Mesenchymal stem cell (in vitro differentiated cells and primary cell): ENCODE measurements around the gene UBL7.

Source experiments
- DNase-seq: peaks from one replicate; pipeline ENCODE4 v3.0.0-alpha.2; 2013
- H2AFZ ChIP-seq: one replicate; pipeline ENCODE4 v1.6.1; 2013; ENCODE audit warnings: low read depth, mild to moderate bottlenecking, control low read depth, inconsistent platforms, low read length, moderate library complexity
- H2AK5ac ChIP-seq: 2 replicates; pipeline ENCODE4 v1.6.1; 2013; ENCODE audit warnings: low read length, moderate library complexity, mild to moderate bottlenecking, inconsistent platforms; ENCODE audit not compliant: severe bottlenecking
- H2BK120ac ChIP-seq: one replicate; pipeline ENCODE4 v1.6.1; 2013; ENCODE audit warnings: low read depth, mild to moderate bottlenecking, inconsistent platforms, low read length, moderate library complexity
- H2BK12ac ChIP-seq, 2 experiments: one replicate each; pipeline ENCODE4 v1.6.1; 2013; ENCODE audit warnings: inconsistent platforms in 2 of 2, low read length in 2 of 2, mild to moderate bottlenecking in 2 of 2, moderate library complexity in 2 of 2, control low read depth in 1 of 2
- H2BK15ac ChIP-seq: one replicate; pipeline ENCODE4 v1.6.1; 2013; ENCODE audit warnings: mild to moderate bottlenecking, low read depth, inconsistent platforms; ENCODE audit not compliant: poor library complexity, severe bottlenecking
- H2BK5ac ChIP-seq: 2 replicates; pipeline ENCODE4 v1.6.1; 2013; ENCODE audit warnings: low read depth, mild to moderate bottlenecking, low read length, control low read depth, inconsistent platforms; ENCODE audit not compliant: poor library complexity, severe bottlenecking
- H3K14ac ChIP-seq, 2 experiments: one replicate each; pipeline ENCODE4 v1.6.1; 2013; ENCODE audit warnings: inconsistent platforms in 2 of 2, low read length in 2 of 2, control low read depth in 1 of 2, mild to moderate bottlenecking in 1 of 2, moderate library complexity in 1 of 2
- H3K18ac ChIP-seq, 2 experiments: one replicate each; pipeline ENCODE4 v1.6.1; 2013; ENCODE audit warnings: inconsistent platforms in 2 of 2, low read length in 2 of 2, control low read depth in 1 of 2, low read depth in 1 of 2, mild to moderate bottlenecking in 1 of 2
- H3K23ac ChIP-seq, 2 experiments: one replicate each; pipeline ENCODE4 v1.6.1; 2013; ENCODE audit warnings: inconsistent platforms in 2 of 2, low read length in 2 of 2, mild to moderate bottlenecking in 2 of 2, moderate library complexity in 2 of 2, control low read depth in 1 of 2
- H3K27ac ChIP-seq: 2 replicates; pipeline ENCODE4 v1.5.1; 2013; ENCODE audit warnings: mild to moderate bottlenecking, moderate library complexity, low read length, control low read depth, inconsistent platforms; ENCODE audit not compliant: poor library complexity, severe bottlenecking
- H3K27me3 ChIP-seq, 2 experiments: 2 replicates each; pipeline versions ENCODE4 v1.6.1 to v1.7.0; 2013; ENCODE audit warnings: low read length in 2 of 2, mild to moderate bottlenecking in 2 of 2, moderate library complexity in 2 of 2, control low read depth in 1 of 2, inconsistent platforms in 1 of 2; ENCODE audit not compliant: control insufficient read depth in 1 of 2, insufficient read depth in 1 of 2
- H3K36me3 ChIP-seq, 2 experiments: 2 replicates each; pipeline versions ENCODE4 v1.6.1 to v1.7.0; 2013; ENCODE audit warnings: low read length in 2 of 2, control low read depth in 1 of 2, inconsistent platforms in 1 of 2, low read depth in 1 of 2, mild to moderate bottlenecking in 1 of 2; ENCODE audit not compliant: insufficient read depth in 2 of 2, control insufficient read depth in 1 of 2
- H3K4ac ChIP-seq, 2 experiments: one replicate each; pipeline ENCODE4 v1.6.1; 2013; ENCODE audit warnings: inconsistent platforms in 2 of 2, low read length in 2 of 2, mild to moderate bottlenecking in 2 of 2, moderate library complexity in 2 of 2, control low read depth in 1 of 2, low read depth in 1 of 2
- H3K4me1 ChIP-seq: 2 replicates; pipeline ENCODE4 v1.6.1; 2013; ENCODE audit warnings: low read depth, low read length, control low read depth; ENCODE audit not compliant: control insufficient read depth, insufficient read depth
- H3K4me2 ChIP-seq: 2 replicates; pipeline ENCODE4 v1.6.1; 2013; ENCODE audit warnings: low read length, mild to moderate bottlenecking, inconsistent platforms; ENCODE audit not compliant: poor library complexity, severe bottlenecking
- H3K4me3 ChIP-seq, 2 experiments: 2 replicates each; pipeline versions ENCODE4 v1.5.1 to v1.7.0; 2013; ENCODE audit warnings: low read length in 2 of 2, mild to moderate bottlenecking in 2 of 2, control low read depth in 1 of 2, low read depth in 1 of 2; ENCODE audit not compliant: insufficient read depth in 1 of 2
- H3K79me1 ChIP-seq: replicated peaks from 2 replicates; pipeline ENCODE4 v1.6.1; 2013; ENCODE audit warnings: mild to moderate bottlenecking, control low read depth, low read length, inconsistent platforms; ENCODE audit not compliant: poor library complexity, severe bottlenecking
- H3K9ac ChIP-seq: 2 replicates; pipeline ENCODE4 v1.7.0; 2013; ENCODE audit warnings: mild to moderate bottlenecking, low read length, moderate library complexity
- H3K9me3 ChIP-seq: 2 replicates; pipeline ENCODE4 v1.7.0; 2013; ENCODE audit warnings: mild to moderate bottlenecking, low read length; ENCODE audit not compliant: control insufficient read depth
- H4K8ac ChIP-seq: one replicate; pipeline ENCODE4 v1.6.1; 2013; ENCODE audit warnings: inconsistent platforms, mild to moderate bottlenecking, low read length, moderate library complexity
- H4K91ac ChIP-seq: one replicate; pipeline ENCODE4 v1.6.1; 2013; ENCODE audit warnings: mild to moderate bottlenecking, low read length, inconsistent platforms
- WGBS: methylation state at CpG from one replicate; pipeline ENCODE4 v1.1.7; 2013; ENCODE audit warnings: mixed read lengths; 5-methylcytosine and 5-hydroxymethylcytosine counted together

The UBL7 gene

GRCh38 chr15:74408385-74408784 is 52.6 kb downstream of the UBL7 start:
- Histone ChIP-seq H2AK5ac (peak overlapping the region; percentile 96), H3K18ac (no peak overlapping the region), H3K27ac (peak overlapping the region; percentile 83), H3K9me3 (no peaks in the 10 kb centered on the region), H3K4me3 (no peak overlapping the region), H4K91ac (no peak overlapping the region), H4K8ac (no peak overlapping the region), H2BK120ac (no peak overlapping the region), H3K4me2 (no peak overlapping the region), H3K9ac (peak overlapping the region; percentile 78), H2AFZ (no peak overlapping the region), H2BK12ac (no peak overlapping the region), H3K4me1 (peaks cover 46% of the 10 kb centered on the region), H3K4ac (no peak overlapping the region), H3K79me1 (peaks cover 8% of the 10 kb centered on the region), H3K23ac (no peak overlapping the region), H3K27me3 (no peaks in the 10 kb centered on the region), H3K36me3 (peaks cover 33 to 47% of the 10 kb centered on the region in 2 experiments), H2BK15ac (no peak overlapping the region), H3K14ac (no peak overlapping the region), H2BK5ac (no peak overlapping the region)
- DNase-seq: no peak
- WGBS: 100% methylated on average over 1 of the region's 2 CpGs

- peak overlapping the region; percentile 93 for H3K27ac ChIP-seq
- H3K23ac ChIP-seq: no peak overlapping the region
- no peaks in the 10 kb centered on the region for H3K27me3 ChIP-seq
- H3K79me1 ChIP-seq: peaks cover 8% of the 10 kb centered on the region
- H4K8ac ChIP-seq: peak overlapping the region; percentile 62
- peak overlapping the region in 1 of 2 experiments; percentile 13 for H3K4ac ChIP-seq
- H3K4me3 ChIP-seq: peak overlapping the region in 1 of 2 experiments; percentile 11
- H2BK120ac ChIP-seq: no peak overlapping the region
- H2BK15ac ChIP-seq: no peak overlapping the region
- peak overlapping the region; percentile 60 for H2BK5ac ChIP-seq
- H3K14ac ChIP-seq: peak overlapping the region in 1 of 2 experiments; percentile 71
- peak overlapping the region; percentile 78 for H3K9ac ChIP-seq
- DNase-seq: peak; percentile 78
- H2AFZ ChIP-seq: peak overlapping the region; percentile 55
- H3K36me3 ChIP-seq: peaks cover 23 to 40% of the 10 kb centered on the region in 2 experiments
- H3K9me3 ChIP-seq: no peaks in the 10 kb centered on the region
- peak overlapping the region; percentile 13 to 24 for H3K18ac ChIP-seq
- peaks cover 56% of the 10 kb centered on the region for H3K4me1 ChIP-seq
- WGBS: 20% methylated on average over 10 of the region's 12 CpGs
- peak overlapping the region in 1 of 2 experiments; percentile 51 for H2BK12ac ChIP-seq
- H4K91ac ChIP-seq: peak overlapping the region; percentile 28
- H2AK5ac ChIP-seq: peak overlapping the region; percentile 96
- peak overlapping the region; percentile 9 for H3K4me2 ChIP-seq
These were observed 53.8 kb downstream of the UBL7 start for GRCh38 chr15:74406992-74407705.

GRCh38 chr15:74406517-74406916 is 54.4 kb downstream of the UBL7 start:
- Histone ChIP-seq H3K4me3 (no peak overlapping the region), H3K4me2 (no peak overlapping the region), H3K4me1 (peaks cover 58% of the 10 kb centered on the region), H4K8ac (no peak overlapping the region), H4K91ac (no peak overlapping the region), H2BK5ac (peak overlapping the region; percentile 60), H3K9ac (peak overlapping the region; percentile 78), H2BK12ac (no peak overlapping the region), H3K36me3 (peaks cover 17 to 33% of the 10 kb centered on the region in 2 experiments), H2AK5ac (peak overlapping the region; percentile 81), H2BK120ac (no peak overlapping the region), H3K18ac (peak overlapping the region in 1 of 2 experiments; percentile 44), H3K27ac (peak overlapping the region; percentile 93), H2BK15ac (no peak overlapping the region), H3K9me3 (no peaks in the 10 kb centered on the region), H3K4ac (no peak overlapping the region), H3K14ac (no peak overlapping the region), H3K27me3 (no peaks in the 10 kb centered on the region), H3K79me1 (peaks cover 8% of the 10 kb centered on the region), H3K23ac (no peak overlapping the region), H2AFZ (no peak overlapping the region)
- DNase-seq: no peak
- 89% methylated on average over 4 of the region's 4 CpGs for WGBS

- peaks cover 6% of the 10 kb centered on the region for H3K79me1 ChIP-seq
- H2AK5ac ChIP-seq: peak overlapping the region; percentile 79
- H4K8ac ChIP-seq: no peak overlapping the region
- WGBS: 84% methylated on average over 5 of the region's 7 CpGs
- no peaks in the 10 kb centered on the region for H3K9me3 ChIP-seq
- H2BK5ac ChIP-seq: peak overlapping the region; percentile 60
- H3K23ac ChIP-seq: no peak overlapping the region
- peak overlapping the region; percentile 93 for H3K27ac ChIP-seq
- H3K18ac ChIP-seq: no peak overlapping the region
- no peak overlapping the region for H3K14ac ChIP-seq
- no peak overlapping the region for H2BK15ac ChIP-seq
- no peak for DNase-seq
- peaks cover 10 to 26% of the 10 kb centered on the region in 2 experiments for H3K36me3 ChIP-seq
- H2BK120ac ChIP-seq: no peak overlapping the region
- H3K27me3 ChIP-seq: no peaks in the 10 kb centered on the region
- H3K4me2 ChIP-seq: no peak overlapping the region
- no peak overlapping the region for H3K9ac ChIP-seq
- H3K4me1 ChIP-seq: peaks cover 65% of the 10 kb centered on the region
- H3K4me3 ChIP-seq: no peak overlapping the region
- no peak overlapping the region for H3K4ac ChIP-seq
- H4K91ac ChIP-seq: no peak overlapping the region
- H2AFZ ChIP-seq: no peak overlapping the region
- H2BK12ac ChIP-seq: no peak overlapping the region
These were observed 55.1 kb downstream of the UBL7 start for GRCh38 chr15:74405823-74406222.
